Fibroblast of gingiva (primary cell): Measurements from ENCODE around the gene OSBPL1A.
A peak's percentile ranks its signal among the peaks of the same experiment; 100 is the strongest.
"Not testable (repeated sequence)": the region's sequence is repeated elsewhere in the genome, so short reads cannot be mapped to it uniquely, and the experiment has no call there.

Experiments
- DNase-seq: peaks from one replicate; pipeline ENCODE4 v3.0.0-alpha.2; 2011; ENCODE audit warnings: low read depth

OSBPL1A gene

DNA sequence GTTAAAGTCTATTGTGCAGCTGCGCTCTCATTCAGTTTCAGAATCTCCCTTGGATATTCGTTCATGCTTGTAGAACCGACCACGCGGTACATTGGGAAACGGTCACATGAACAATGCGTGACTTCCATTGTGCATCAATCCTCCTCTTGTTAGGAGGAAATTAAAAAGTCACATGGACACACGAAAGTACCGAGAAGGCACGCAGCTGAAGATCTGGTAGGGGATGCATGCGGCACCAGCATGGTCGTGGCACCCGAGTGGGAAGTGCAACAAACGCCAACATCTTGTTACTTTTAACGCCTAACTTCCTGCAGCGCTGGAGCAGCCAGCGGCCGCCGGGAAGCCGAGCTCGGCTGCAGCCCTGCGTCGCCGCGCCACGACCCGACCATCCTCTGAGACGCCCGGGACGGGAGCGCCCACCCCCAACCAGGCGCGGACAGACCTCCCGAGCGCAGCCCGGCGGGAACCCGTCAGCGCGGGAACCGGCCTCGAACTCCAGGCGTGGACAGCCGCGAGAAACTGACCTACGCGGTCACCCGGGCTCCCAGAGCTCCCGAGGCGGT lies 412 bp downstream of the OSBPL1A start:
- DNase-seq, result peak; percentile 79

DNA sequence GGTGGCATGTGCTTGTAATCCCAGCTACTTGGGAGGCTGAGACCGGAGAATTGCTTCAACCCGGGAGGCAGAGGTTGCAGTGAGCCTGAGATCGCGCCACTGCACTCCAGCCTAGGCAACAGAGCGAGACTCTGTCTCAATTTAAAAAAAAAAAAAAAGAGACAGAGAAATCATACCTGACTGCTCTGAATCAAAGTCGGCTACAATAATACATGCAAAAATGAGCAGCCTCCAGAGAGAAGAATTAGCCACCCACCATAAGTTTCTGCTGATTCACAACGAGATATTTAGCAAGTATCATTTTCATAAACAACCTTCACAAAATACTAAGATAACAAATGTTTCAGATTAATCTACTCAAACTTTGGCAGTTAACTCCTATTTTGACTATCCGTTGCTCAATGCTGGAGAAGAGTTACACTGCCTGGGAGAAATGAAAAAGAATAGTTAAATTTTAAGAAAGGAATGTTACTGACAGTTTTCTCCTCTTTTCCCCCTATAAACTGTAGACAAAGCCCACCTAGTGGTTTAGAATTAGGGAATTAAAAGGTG lies 1.5 kb downstream of the OSBPL1A start:
- peak; percentile 67 for DNase-seq

DNA sequence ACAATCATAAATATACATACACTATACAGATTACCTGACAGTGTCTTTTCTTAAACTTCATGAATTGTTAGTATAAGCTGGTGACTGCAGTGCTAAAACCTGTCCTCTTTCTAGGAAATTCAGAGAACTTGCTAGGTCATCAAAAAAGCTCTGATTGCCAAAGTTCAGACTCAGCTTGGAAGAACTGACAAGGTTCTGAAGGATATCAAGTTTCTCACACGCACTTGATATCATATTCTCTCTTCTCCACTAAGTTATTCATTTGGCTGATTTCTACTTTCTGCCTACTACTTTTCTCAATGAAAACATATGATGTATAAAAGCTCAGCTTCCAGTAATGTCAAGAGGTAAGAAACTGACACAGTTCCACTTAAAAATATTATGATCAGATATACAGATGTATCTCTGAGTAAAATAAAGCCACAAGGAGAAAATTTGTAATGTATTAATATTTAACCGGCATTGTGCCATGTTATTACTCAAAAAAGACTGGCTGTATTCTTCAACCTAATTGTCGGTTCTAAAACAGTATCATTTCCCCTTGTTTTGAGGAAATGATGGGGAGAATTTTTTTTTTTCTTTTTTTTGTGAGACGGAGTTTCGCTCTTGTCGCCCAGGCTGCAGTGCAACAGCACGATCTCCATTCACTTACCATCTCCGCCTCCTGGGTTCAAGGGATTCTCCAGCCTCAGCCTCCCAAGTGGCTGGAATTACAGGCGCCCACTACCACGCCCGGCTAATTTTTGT lies 2.4 kb downstream of the OSBPL1A start:
- peak; percentile 75 for DNase-seq

DNA sequence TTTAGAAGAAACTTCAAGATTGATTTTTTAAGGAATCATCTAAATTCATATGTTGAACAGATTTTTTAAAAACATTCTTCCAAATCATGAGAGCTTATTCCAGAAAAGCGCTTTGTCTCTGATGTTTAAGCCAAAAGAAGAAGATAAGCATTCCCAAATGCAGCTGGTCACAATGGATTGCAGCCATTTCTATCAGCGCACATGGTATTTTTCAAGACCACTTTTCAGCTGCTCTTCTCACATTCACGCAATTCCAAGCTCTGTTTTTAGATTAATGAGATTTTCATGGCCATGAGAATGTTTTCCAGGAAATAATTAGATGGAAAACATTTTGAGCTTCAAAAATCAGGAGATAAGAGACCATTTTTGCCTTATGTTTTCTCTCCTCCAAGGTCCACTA lies 8.7 kb downstream of the OSBPL1A start:
- no peak for DNase-seq

DNA sequence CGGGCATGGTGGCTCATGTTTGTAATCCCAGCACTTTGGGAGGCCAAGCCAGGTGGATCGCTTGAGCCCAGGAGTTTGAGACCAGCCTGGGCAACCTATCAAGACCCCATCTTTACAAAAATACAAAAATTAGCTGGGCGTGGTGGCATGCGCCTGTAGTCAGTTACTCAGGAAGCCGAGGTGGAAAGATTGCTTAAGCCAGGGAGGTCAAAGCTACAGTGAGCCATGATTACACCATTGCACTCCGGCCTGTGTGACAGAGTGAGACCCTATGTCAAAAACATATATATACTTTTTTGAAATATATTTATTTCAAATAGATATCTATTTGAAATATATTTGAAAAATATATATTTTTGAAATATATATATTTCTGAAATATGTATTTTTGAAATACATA lies 10.9 kb downstream of the OSBPL1A start:
- DNase-seq, result no peak

DNA sequence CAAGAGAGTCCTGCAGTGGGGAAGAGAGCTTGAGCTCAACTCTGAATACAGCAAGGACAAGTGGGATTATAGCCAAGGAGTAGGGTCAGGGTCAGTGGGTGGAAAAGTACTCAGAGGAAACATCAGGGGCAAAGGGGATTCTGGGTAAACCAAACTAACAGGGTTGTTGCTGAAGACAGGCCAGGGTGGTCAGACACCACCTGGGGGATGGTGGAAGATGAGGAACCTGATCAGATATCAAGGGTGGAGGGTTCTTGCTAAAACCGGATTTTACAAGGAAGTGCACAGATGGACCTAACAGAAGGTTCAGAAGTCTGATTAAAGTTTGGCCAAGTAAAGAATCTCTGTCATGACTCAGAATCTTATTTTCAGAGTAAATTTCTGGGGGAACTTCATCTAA lies 16.5 kb downstream of the OSBPL1A start:
- DNase-seq, result no peak

DNA sequence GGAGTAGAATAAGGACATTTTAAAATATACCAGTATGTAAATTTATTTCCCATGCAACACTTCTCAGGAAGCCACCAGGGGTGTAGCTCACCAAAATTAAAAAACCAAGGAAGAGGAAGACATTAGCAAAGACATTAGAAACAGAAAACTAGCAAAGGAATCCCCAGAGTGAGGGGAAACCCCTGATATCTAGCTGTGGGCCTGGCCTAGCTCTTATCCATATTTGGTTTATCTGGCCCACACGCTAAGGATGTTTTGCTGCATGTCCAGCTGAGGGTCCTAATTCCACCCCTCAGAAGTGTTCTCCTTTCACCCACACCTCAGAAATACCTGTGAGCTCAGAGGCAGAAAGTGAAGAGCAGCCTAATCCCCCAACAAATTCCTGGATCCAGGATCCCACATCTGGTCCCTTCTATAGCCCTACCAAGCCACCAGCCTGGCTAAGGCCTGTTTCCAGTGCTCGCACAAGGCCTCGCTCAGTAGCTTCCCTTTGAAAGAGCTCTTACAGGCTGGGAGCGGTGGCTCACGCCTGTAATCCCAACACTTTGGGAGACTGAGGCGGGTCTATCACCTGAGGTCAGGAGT lies 17.4 kb downstream of the OSBPL1A start:
- DNase-seq, result no peak

DNA sequence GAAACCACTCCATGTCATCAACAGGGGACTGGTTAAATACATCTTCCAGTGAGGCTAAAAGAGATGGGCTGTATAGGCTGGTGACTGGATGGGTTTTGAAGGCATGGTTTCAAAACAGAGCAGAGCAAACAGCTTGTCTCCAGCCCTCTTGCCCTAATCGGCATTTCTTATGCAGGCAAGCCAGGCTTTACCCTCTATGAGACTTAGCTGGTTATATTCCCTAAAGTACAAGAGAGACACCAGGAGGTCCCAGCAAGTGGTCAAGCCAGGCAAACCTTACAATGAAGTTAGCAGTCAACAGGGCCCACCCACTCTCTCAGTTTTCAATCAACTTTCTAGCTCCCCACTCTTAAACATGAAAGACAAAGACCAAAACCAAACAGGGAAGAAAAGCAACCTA lies 19.0 kb downstream of the OSBPL1A start:
- no peak for DNase-seq

DNA sequence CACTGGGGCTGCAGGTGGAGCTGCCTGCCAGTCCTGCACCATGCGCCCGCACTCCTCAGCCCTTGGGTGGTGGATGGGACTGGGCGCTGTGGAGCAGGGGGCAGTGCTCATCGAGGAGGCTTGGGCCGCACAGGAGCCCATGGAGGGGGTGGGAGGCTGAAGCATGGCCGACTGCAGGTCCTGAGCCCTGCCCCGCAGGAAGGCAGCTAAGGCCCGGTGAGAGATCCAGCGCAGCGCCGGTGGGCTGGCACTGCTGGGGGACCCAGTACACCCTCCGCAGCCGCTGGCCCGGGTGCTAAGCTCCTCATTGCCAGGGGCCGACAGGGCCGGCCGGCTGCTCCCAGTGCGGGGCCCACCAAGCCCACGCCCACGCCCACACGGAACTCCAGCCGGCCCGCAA lies 21.1 kb downstream of the OSBPL1A start:
- not testable (repeated sequence) for DNase-seq

DNA sequence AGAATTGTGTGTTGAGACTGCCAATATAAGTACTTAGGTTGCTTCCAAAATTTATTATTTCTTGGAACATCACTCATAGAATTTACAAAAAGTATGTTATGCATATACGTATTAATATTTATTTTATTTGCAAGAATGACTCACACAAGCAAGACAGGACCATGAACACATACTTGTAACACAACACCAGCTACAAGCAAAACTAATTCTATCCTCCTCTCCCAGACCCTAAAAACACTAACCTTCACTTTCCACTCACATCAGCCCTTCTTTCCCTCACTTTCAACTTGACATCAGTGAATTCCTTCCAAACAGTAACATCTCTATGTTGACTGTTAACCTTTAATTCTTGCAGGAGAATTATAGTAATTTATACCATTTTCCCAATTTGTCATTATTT lies 24.3 kb downstream of the OSBPL1A start:
- DNase-seq, result peak; percentile 32

DNA sequence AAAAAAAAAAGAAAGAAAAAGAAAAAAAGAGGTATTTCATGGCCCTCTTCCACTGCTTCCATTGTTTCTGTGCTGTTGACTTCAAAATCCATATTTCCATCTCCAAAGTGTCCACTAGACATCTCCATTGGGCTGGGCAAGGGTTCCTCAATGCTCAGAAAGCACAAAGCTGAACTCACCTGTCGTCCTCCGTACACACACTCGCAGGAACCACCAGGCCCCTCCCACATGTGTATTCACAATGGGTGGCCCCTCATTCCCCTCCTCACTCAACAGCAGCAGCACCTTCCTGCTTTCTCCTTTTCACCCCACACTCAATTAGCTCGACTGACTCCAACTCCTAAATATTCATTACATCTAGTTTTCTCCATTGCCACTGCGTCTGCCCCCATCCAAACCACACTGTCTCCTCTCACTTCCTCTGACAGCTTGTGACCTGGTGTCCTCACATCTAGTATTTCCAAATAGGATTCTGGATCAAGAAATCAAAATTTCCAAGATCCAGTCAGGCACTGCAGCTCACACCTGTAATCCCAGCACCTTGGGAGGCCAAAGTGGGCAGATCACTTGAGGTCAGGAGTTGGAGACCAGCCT lies 25.2 kb downstream of the OSBPL1A start:
- no peak for DNase-seq

DNA sequence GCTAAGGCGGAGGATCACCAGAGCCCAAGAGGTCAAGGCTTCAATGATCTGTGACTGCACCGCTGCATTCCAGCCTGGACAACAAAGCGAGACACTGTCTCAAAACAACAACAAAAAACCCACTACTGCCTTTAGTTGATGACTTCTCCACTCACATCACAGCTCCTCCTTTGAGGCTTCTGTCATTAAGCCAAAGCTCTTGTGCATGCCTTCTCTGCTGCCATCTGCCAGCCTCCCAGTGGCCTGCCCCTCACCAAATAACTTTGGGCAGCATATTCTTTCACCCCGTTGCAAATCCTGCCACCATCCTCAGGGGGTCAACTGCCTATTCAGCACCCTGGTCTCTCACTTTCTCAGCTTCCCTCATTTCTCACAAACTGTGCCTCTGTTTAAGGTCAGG lies 27.5 kb downstream of the OSBPL1A start:
- no peak for DNase-seq

DNA sequence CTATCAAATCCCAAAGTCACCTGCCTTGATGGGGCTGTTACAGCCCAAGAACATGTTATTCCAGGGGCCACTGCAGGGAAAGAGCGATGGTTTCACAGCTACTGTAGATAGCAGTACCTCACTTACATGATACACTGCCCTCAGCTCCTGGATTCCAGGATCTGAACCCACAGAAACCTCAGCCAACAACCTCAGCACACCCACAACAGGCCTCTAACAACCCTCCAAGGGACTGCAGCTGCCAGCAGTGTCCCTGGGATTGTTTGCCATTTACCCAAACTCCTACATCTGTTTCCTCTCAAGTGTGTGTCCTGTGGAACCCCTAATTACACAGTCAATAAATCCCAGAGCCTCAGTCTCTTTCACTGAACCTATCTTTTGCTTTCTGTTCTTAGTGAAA lies 28.2 kb downstream of the OSBPL1A start:
- DNase-seq, result peak; percentile 17

DNA sequence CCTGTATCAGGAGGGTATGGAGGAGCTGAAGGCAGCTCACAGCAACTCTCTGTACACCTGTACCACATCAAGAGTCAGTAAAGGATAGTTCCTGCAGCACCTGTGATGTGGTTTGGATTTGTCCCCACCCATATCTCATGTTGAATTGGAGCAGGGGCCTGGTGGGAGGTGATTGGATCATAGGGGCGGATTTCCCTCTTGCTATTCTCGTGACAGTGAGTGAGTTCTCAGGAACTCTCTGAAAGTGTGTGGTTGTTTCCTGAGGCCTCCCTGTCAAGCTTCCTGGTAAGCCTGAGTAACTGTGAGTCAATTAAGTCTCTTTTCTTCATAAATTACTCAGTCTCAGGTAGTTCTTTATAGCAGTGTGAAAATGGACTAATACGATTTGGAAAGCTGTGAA lies 28.9 kb downstream of the OSBPL1A start:
- DNase-seq, result no peak

DNA sequence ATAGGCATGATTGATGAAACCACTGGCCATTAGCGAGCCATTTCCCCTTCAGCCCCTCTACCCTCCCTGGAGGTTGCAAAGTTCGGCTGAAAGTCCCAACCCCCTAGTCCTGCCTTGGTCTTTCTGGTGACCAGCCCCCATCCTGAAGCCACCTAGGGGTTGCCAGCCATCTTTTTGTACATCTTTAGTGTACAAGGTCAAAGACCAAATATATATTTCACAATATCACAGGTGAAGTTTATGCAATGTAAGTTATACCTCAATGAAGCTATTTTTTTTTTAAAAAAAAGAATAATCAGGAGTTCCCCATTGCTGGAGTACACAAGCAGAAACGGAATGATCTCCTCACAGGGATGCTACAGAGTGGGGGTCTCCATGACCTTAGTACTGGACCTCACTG lies 31.3 kb downstream of the OSBPL1A start:
- DNase-seq, result no peak

DNA sequence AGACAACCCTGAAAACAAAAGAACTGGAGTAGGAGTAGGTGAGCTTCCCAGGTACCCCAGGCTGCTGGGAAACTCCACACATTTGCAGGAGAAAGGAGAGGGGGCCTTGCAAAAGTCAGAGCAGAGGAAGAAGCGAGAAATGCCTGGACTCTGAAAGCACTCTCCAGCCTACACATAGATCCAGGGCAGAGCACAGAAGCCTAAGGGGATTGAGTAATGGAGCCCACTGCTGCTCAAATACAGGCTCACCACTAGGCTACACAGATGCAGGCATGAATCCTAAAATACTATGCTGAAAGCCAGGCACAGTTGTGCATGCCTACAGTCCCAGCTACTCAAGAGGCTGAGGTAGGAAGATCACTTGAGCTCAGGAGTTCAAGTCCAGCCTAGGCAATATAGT lies 33.4 kb downstream of the OSBPL1A start:
- DNase-seq, result no peak

DNA sequence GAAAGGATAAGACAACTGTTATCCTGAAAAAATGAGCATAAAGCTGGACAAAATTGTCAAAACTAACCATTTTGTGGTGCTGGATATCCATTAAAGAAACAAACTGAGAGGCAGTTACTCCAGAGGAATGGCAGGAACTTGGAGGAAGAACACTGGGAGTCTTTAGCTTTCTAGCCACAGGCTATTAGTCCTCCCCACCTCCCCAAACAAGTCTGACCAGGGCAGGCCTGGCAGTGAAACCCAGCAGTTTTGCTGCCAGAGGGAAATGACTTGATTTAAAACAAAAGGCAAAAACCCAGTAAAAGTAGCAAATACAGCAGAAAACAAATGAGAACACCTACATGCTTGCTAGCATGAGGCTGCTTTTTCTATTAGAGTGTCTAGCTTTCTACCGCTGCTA lies 34.9 kb downstream of the OSBPL1A start:
- no peak for DNase-seq

DNA sequence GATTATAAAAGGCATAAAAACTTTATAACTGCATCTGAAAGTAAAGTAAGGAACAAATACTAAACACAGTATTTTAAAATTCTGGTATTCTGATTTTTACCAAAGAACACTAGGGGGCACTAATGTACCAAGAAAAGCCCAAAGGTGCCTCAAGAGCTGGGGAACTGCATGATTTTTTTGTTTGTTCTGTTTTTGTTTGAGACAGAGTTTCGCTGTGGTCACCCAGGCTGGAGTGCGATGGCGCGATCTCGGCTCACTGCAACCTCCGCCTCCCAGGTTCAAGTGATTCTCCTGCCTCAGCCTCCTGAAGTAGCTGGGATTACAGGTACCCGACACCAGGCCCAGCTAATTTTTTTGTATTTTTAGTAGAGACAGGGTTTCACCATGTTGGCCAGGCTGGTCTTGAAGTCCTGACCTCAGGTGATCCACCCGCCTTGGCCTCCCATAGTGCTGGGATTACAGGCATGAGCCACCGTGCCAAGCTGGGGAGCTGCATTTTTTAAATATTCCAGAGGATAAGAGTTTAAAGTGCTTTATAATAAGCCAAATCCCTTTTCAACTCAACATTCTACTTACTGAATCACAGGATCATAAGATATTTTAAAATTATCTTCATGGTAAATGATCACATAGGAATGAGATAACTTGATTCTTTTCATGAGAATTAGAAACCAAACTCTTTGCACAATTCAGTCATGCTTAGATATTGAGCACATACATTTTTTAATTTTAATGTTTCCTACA lies 37.7 kb downstream of the OSBPL1A start:
- peak; percentile 47 for DNase-seq

DNA sequence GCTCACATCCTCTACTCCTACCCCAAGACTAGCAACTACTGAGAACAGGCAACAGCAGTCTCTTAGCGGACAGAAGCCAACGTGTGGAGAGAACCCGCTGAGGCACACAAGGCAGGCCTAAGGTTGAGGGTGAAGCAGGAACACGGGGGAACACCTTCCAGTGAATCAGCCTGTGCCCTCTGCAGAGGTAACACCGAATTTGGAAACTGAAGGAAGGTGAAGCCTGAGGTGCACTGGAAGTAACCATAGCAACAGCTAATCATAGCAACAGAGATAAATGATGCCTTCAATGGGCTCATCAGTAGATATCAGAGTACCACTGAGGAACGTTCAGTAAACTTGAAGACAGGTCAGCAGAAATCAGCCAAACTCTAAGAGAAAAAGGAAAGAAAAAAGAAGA lies 43.3 kb downstream of the OSBPL1A start:
- no peak for DNase-seq

DNA sequence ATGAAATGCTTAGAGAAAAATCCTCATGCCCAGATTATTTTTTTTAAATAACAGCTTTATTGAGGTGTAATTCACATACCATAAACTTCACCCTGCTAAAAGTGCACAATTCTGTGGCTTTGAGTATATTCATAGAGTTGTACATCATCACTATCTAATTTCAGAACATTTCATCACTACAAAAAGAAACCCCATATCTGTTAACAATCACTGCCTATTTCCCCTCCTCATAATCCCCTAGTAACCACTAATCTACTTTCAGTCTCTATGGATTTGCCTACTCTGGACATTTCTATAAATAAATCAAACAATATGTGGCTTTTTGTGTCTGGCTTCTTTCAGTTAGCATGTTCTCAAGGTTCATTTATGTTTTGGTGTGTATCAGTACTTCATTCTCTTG lies 51.4 kb downstream of the OSBPL1A start:
- DNase-seq, result no peak

DNA sequence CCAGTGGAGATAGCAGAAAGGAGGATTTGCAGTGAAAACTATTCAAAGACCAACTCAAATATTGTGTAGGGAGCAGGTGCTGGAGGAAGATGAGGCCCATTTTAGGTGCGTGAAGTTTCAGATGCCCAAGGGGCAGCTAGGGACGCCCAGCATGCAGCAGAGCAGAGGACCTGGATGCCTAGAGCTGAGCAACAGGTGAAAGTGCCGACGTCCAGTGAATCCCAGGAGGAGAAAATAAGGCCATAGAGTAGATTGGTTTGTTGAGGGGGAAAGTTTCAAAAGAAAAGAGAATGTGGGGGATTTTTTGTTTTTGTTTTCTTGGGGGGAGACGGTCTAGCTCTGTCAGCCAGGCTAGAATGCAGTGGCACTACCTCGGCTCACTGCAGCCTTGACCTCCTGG lies 53.1 kb downstream of the OSBPL1A start:
- no peak for DNase-seq

DNA sequence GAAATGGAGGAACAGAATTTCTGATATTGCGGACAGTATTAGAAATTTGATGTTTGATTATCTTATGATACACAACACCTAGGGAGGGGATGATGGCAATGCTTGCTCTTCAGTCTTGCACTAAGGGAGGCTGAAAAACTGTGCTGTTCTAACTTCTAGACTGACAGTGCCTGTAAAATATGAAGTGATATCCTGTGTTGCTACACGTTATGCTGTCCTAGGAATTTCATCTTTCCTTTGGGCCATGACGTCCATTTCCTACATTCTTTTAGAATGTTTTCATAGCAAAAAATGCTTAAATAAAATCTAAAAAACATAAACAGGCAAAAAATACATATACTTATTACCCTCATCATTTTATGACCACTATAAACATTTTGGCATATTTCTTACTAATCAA lies 55.3 kb downstream of the OSBPL1A start:
- no peak for DNase-seq
